Thyroid gland (tissue), 4 donors: ENCODE measurements around the gene INSYN1.

ENCODE experiments used
- POLR2A ChIP-seq, 2 donors: fragments of 450-650 bp; IDR thresholded peaks; one replicate each; pipeline ENCODE4 v1.6.1; 2017; ENCODE audit warnings: antibody characterized with exemption in 2 of 2, mild to moderate bottlenecking in 2 of 2, moderate library complexity in 1 of 2
- TF ChIP-seq, protein P1 (sequence below), 6 experiments: fragments of 200-600 bp in 3 of 6; fragments of 450-650 bp in 3 of 6; sonication (generic) in 3 of 6; IDR thresholded peaks; one replicate each; pipeline ENCODE4 v1.5.1; 2016 to 2019; ENCODE audit warnings: antibody characterized with exemption in 6 of 6, mild to moderate bottlenecking in 2 of 6, inconsistent platforms in 1 of 6, moderate library complexity in 1 of 6

DNA sequence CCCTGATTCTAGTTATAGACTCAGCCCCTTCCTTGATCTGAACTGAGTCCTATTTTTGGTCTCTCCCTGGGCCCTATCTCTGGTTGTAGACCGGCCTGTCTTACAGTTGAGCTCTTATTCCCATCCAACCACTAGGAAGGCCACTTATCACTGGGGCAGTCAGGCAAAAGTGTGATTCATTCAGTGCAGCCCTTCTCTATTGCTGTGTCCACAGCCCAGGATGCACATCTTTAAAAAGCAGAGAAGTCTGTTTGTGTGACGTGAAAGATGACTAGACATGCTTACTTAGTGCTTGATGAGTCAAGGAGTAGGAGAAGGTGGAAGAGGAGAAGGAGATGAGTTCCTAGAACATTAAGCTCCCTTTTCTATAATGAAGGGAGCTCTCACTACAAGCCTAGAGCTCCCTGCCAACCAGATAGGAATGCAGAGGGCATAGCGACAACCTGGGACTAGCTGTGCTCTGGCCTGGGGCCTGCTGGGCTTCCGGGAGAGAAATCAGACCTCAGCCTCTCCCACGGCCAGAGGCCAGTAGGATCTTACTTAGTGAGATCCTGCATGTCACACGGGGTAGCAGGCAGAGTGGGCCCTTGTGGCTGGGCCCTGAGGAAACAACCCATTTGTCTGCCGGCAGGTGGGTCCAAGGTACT is 25.7 kb downstream of the INSYN1 start:
- TF ChIP-seq POLR2A (IDR thresholded peaks at IDR 0.05) = no peak
- TF ChIP-seq, protein P1, sequence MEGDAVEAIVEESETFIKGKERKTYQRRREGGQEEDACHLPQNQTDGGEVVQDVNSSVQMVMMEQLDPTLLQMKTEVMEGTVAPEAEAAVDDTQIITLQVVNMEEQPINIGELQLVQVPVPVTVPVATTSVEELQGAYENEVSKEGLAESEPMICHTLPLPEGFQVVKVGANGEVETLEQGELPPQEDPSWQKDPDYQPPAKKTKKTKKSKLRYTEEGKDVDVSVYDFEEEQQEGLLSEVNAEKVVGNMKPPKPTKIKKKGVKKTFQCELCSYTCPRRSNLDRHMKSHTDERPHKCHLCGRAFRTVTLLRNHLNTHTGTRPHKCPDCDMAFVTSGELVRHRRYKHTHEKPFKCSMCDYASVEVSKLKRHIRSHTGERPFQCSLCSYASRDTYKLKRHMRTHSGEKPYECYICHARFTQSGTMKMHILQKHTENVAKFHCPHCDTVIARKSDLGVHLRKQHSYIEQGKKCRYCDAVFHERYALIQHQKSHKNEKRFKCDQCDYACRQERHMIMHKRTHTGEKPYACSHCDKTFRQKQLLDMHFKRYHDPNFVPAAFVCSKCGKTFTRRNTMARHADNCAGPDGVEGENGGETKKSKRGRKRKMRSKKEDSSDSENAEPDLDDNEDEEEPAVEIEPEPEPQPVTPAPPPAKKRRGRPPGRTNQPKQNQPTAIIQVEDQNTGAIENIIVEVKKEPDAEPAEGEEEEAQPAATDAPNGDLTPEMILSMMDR (IDR thresholded peaks at IDR 0.05) = no peak
